ENCODE measurements around the gene CFL2.

DNA sequence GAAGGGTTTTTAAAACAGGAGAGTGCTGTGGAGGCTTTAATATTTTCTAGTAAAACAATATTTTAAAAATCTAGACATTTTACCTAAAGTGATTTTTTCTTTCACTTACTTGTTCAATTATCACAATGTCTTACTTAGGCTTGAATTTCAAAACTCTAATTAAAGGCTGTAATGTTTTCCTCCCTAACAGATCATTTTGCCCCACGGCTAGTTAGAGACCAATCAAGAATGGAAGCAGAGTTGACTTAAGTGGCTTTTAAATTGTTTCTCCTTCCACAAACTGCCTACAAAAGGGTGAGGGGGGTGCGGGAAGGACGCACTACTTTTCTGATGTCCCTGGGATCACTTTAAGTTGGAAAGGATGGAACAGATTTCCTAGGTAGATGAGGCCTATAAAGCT is 9.5 kb upstream of the CFL2 start:
- TF ChIP-seq, protein P1, sequence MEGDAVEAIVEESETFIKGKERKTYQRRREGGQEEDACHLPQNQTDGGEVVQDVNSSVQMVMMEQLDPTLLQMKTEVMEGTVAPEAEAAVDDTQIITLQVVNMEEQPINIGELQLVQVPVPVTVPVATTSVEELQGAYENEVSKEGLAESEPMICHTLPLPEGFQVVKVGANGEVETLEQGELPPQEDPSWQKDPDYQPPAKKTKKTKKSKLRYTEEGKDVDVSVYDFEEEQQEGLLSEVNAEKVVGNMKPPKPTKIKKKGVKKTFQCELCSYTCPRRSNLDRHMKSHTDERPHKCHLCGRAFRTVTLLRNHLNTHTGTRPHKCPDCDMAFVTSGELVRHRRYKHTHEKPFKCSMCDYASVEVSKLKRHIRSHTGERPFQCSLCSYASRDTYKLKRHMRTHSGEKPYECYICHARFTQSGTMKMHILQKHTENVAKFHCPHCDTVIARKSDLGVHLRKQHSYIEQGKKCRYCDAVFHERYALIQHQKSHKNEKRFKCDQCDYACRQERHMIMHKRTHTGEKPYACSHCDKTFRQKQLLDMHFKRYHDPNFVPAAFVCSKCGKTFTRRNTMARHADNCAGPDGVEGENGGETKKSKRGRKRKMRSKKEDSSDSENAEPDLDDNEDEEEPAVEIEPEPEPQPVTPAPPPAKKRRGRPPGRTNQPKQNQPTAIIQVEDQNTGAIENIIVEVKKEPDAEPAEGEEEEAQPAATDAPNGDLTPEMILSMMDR (conservative IDR thresholded peaks at IDR 0.05; ENCODE audit: low read length) = no peak
- no peak for TF ChIP-seq EZH2phosphoT487 (IDR thresholded peaks at IDR 0.05; ENCODE audit: borderline replicate concordance)
